Lower leg skin (tissue), 3 donors: ENCODE measurements around the gene SRP68.
"Not testable (repeated sequence)": the region's sequence is repeated elsewhere in the genome, so short reads cannot be mapped to it uniquely, and the experiment has no call there.

Experiments
- CTCF ChIP-seq, 3 donors: fragments of 450-650 bp; IDR thresholded peaks; one replicate each; pipeline ENCODE4 v1.5.1; 2016; ENCODE audit warnings: antibody characterized with exemption in 3 of 3, mild to moderate bottlenecking in 3 of 3, moderate library complexity in 2 of 3
- POLR2A ChIP-seq, 2 donors: fragments of 450-650 bp; IDR thresholded peaks; one replicate each; pipeline ENCODE4 v1.6.1; 2016 to 2017; ENCODE audit warnings: antibody characterized with exemption in 2 of 2, mild to moderate bottlenecking in 1 of 2, moderate library complexity in 1 of 2

GRCh38 chr17:76078370-76078769, 6.1 kb upstream of the SRP68 start:
- TF ChIP-seq CTCF, POLR2A (IDR thresholded peaks at IDR 0.05): not testable (repeated sequence)
